GM19395 (cell line): ENCODE data around the gene PIGBOS1.
"Not testable (repeated sequence)": the region's sequence is repeated elsewhere in the genome, so short reads cannot be mapped to it uniquely, and the experiment has no call there.

Experiments
- ATAC-seq: cut with Tn5 transposase; IDR thresholded peaks from one replicate; pipeline ENCODE4 v1.9.1; 2021; ENCODE audit warnings: mild to moderate bottlenecking, moderate library complexity; ENCODE audit not compliant: unreplicated experiment

Gene PIGBOS1, protein sequence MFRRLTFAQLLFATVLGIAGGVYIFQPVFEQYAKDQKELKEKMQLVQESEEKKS

DNA sequence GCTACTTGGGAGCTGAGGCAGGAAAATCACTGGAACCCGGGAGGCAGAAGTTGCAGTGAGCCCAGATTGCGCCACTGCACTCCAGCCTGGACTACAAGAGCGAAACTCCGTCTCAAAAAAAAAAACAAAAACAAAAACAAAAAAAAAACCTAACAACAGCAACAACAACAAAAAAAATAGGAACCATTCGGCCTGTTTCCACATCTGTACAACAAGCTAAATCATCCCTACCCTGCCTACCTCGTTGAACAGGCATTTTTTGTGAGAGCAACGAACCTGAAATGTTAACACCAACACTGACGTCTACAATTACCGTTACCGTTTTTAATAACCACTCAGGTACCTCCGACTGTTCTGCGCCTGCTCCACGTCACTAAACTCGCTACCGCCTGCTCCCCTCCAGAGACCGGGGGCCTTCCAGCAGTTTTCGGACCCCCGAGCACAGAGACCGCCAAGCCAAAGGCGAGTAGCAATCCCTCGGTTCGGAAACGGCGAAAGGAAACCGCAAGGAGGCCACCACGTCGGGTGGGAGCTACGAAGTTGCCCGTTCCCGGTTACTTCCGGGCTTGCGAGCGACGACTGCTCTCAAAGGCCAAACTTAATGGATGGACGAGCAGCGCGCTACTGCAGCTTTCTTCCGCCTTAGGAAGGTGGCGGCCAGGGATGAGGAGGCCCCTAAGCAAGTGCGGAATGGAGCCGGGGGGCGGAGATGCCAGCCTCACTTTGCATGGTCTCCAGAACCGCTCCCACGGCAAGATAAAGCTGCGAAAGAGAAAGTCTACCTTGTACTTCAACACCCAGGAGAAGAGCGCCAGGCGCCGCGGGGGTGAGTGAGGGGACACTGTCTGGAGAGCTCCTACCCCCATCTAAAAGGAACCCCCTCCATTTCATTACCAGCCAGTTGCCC lies at the start of gene PIGBOS1, which contains the start of gene PIGB:
TSS of gene PIGBOS1 (minus strand) at position 536 of the 907 bp plus-strand sequence. CDS start 1,331 bp downstream, outside the sequence.
TSS of gene PIGB (plus strand) at position 635 of the 907 bp plus-strand sequence. CDS start at position 664, 29 bp downstream.
- peak; percentile 92 for ATAC-seq

DNA sequence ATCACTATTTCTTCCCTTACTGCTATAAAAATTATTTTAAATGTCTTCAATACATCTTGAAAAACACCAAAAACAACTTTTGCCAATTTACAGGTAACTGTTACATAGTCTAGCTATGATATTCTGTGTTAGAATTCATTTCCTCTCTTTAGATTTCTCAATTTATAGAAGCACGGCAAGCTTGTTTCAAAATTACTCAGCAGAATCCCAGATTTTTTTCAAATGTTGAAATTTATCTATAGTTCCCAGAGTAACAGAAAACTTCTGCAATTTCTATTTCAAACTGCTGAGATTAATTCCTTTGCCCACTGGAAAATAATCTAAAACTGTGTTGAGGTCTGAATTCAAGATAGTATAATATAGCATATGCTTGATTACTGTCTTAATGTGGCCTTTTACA lies 48.1 kb upstream of the PIGBOS1 start:
- ATAC-seq = no peak

DNA sequence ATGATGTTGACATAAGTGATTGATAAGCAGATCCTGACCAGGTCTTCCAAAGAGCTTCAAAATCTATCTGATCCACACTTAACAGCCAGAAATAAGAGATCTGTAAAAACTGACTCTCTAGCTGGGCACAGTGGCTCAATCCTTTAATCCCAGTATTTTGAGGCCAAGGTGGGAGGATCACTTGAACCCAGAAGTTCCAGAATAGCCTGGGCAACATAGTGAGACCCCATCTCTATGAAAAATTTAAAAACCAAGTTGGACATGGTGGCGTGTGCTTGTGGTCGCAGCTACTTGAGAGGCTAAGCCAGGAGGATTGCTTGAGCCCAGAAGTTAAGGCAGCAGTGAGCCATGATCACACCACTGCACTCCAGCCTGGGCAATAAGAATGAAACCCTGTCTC lies 43.7 kb upstream of the PIGBOS1 start:
- no peak for ATAC-seq

DNA sequence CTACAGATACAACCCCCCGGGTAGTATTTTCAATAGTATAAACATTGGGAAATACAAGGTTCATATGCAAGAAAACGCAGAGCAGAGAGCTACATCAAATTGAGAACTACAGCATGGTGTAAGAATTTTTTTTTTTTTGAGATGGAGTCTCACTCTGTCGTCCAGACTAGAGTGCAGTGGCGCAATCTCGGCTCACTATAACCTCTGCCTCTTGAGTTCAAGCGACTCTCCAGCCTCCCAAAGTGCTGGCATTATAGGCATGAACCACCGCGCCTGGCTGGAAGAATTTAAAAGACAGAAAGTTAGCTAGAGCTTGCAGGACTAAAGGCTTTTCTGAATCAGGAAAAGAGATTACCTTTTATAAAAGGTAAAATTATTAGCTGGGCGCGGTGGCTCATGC lies 42.1 kb upstream of the PIGBOS1 start:
- ATAC-seq = no peak

DNA sequence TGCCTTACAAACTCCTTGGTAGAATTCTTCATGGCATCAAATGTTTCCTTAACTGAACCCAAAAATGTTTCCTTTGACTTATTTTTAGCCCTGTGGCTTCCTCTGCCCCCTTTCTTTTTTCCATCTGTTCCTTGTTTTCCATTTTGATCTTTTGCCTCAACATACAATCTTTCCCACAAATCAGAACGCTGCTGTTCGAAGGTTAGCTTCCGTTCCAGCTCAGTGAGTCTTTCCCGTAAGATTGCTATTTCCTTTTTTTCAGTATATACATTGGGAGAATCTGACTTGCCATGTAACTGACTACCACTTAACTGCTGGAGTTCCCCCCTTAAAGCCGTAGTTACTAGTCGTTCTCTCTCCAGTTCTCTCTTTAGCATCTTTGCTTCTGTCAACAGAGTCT lies 41.3 kb upstream of the PIGBOS1 start:
- ATAC-seq = no peak

DNA sequence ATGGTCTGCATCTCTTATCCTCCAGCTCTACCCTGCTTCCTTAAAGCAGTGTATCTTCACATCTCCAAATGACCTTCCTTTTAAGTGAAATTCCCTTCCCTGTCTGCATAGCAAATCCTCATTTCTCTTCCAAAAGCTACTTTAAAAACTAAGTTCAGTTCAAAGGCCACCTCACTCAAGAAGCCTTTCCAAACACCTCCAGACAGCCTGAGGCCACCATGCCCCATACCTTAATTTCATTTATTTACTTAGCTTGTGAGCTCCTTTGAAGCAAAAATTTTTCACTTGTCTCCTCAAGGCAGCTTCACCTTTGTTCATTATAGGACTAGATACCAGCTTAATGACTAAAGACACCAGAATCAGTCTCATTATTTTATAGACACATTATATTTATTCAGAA lies 39.5 kb upstream of the PIGBOS1 start:
- ATAC-seq = no peak

DNA sequence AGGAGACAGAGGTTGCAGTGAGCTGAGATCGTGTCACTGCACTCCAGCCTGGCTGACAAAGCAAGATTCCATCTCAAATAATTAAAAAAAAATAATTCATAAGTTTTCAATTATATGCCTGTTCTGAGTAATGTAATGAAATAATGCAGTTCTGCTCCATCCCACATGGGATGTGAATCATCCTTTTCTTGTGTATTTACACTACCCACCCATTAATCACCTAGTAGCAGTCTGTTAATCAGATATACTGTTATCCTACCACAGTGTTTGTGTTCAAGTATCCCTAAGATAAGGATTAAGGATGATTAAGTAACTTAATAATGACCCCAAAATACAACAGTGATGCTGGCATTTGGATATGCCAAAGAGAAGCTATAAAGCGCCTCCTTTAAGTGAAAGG lies 38.9 kb upstream of the PIGBOS1 start:
- no peak for ATAC-seq

DNA sequence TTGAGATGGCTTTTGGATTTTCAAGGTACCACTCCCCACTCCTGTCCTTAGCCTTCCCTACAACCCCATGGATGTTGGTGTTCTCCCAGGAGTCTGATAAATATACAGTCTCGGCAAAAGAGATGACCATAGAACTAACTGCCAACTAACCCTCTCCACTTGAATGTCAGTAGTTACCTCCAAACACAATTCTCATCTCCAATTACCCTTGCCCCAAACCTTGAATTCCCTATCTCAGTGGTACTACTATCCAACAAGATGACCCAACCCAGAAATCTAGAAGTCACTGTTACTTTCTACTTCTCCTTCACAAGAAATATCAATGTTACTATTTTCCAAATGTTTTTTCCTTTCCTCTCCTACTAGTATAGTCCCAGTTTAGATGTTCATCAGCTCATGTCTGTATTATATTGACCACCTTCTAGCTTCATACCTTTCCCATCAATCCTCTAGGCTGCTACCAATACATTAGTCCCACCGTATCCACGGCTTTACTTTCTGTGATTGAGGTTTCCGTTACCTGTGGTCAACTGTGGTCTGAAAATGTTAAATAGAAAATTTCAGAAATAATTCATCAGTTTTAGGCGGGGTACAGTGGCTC lies 38.2 kb upstream of the PIGBOS1 start:
- ATAC-seq = no peak

DNA sequence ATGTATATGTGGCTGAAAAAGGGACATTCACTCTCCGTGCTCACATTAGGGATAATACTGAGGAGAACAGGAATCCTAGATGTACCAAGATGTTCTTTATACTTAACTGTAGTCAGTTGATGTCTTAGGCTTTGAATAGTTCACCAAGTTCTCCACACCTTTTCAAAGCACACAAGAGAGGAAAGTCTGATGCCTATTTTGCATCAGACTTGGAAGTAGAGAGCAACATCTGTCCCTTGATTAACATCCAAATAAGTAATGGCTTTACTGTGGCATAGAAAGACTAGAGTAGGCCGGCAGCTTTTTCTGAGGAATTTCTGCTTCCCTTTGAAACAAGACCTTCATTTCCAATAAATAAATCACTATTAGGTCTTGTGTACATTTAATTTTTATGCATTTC lies 34.1 kb upstream of the PIGBOS1 start:
- ATAC-seq = no peak

DNA sequence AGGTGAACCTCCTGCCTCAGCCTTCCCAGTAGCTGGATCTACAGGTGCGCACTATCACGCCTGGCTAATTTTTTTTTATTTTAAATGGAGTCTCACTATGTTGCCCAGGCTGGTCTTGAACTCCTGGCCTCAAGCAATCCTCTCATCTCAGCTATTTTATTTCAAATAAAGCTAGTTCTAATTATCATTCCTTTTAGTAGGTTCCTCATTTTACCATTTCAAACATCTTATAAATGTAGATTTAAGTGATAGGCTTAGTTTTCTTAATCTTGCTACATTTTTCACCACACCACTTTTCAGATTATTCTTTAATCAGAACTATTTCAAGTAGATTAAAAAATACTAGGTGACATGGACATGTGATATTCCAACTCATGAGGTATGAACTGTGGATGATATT lies 30.4 kb upstream of the PIGBOS1 start:
- ATAC-seq = no peak

DNA sequence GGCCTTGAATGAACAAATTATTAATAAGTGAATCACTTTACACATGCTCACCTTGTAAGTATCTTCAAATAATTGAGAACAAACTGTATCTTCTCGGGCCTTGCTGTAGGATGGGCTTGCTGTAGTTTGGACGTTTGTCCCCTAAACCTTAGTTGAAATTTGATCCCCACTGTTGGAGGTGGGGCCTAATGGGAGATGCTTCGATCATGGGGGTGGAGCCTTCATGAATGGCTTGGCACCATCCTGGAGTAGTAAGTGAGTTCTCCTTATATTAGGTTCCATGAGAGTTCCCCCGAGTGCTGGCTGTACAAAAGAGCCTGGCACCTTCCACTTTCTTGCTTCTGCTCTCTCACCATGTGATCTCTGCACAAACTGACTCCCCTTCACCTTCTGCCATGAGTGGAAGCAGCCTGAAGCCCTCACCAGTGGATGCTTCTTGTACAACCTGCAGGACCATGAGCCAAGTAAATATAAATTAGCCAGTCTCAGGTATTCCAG lies 29.4 kb upstream of the PIGBOS1 start:
- ATAC-seq = no peak

DNA sequence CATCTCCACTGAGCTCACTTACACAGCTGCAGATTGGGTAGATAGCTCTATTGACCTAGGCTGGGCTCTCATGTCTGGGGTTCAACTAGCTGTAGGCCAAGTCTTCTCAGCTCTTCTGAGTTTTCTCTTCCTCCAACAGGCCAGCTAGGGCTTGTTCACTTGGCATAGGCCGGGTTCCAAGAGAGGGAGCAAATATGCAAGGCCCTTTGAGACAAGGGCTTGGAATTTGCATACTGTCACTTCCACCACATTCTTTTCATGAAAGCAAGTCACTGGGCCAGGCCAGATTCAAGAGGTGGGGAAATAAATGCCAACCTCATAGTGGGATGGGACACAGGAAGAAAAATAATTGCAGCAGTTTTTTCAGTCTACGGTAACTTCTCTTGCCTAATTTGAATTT lies 25.3 kb upstream of the PIGBOS1 start:
- no peak for ATAC-seq

DNA sequence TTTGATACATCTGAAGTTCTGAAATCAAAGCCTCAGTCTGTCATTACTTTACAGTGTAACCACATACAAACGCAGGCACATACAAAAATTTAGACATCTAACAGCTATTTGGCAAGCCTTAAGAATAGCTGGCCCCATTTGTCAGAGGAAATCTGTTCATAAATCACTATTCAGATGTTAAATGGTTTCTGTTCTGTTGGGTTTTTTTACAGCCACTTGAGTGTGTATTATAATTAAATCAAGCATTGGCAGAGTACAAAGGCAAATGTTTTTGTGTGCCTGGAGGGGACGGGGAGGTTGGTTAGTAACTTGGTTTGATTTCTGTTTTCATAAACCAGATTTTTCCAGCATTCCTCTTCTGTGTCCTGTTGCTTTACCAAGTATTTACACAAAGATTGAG lies 24.2 kb upstream of the PIGBOS1 start:
- no peak for ATAC-seq

DNA sequence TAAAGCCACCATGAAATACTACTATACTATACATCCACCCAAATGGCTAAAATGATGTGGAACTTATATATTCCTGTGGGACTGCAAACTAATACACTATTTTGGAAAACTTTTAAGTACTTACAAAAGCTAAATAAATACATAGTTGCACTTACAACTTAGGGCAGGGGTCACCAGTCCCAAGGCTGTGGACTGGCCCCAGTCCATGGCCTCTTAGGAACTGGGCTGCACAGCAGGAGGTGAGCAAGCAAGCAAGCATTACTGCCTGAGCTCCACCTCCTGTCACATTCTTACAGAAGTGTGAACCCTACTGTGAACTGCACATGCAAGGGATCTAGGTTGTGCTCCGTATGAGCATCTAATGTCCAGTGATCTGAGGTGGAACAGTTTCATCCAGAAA lies 18.2 kb upstream of the PIGBOS1 start:
- no peak for ATAC-seq

DNA sequence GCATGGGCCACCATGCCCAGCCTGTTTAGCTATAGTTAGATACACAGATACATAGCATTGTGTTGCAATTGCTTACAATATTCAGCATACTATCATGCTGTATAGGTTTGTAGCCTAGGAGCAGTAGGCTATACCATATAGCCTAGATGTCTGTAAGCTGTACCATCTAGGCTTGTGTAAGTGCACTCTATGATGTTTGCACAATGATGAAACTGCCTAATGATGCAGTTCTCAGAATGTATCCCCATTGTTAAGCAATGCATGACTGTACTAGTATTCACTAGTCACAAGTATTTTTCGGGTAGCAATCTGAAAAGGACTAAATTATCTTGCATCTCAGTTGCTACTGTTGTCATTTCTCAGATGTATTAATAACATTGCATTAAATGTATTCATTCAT lies 16.1 kb upstream of the PIGBOS1 start:
- ATAC-seq = no peak

DNA sequence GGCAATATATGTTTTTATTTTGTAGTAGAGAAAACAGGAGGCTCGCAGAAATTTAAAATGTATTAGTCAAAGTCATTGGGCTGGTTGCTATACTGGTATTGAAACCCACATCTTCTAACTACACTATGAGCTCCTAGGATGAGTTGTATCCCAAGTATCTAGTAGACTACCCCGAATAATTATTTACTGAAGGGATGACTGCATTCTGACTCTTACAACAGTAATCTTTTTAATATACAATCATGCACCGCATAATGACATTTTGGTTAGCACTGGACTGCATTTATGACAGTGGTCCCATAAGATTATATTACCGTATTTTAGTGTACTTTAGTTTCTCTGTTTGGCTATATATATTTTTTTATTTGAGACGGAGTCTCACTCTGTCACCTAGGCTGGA lies 15.4 kb upstream of the PIGBOS1 start:
- ATAC-seq = no peak

DNA sequence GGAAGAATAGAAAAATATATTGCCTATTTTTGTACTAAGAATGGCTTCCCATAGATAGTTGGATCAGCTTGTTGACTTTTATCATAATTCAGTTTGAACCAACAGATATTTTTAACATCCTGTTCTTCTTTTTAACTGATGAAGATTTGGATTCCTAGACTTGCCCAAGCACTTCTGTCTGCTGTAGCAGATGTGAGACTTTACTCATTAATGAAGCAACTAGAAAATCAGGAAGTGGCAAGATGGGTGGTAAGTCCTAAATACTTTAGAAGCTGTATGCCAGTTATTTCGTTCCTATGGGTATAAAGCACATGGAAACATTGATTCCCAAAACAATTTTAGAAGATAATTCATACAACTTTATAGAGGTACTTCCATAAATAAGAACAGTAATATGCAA lies 8.5 kb upstream of the PIGBOS1 start:
- no peak for ATAC-seq

DNA sequence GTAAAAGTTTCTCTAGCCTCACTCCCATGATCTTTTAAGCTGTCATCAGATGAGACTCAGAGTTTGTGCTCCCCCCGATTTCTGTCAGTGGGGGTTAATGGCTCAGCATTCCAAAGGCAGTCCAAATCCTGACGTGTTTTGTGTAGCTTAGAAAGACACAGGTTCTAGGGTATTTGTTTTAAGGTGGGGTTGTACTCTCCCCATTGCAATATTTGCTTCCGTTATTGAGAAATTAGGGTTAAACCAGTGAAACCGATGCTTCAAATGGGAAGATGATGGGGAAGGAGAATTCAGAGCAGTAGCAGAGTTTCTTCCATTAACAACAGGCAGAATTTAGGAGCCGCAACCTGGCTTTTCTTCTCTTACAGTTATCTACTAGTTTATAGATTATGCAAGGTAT lies 3.5 kb upstream of the PIGBOS1 start:
- no peak for ATAC-seq

DNA sequence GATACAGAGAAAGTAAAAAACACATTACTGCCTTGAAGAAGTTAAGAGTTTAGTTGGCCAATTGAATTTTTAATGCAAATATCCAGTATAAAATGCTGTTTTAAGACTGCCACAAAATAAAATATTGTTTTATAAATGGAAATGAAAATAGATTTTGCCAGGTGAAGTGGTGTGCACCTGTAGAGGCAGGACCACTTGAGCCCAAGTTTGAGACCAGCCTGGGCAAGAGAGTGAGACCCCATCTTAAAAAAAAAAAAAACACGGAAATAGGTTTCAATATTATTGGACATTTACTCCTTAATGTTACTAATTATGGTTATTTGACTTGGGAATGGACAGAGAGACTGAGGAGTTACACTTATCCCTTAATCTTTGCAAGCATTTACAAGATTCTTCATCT lies 2.0 kb upstream of the PIGBOS1 start:
- ATAC-seq = no peak

DNA sequence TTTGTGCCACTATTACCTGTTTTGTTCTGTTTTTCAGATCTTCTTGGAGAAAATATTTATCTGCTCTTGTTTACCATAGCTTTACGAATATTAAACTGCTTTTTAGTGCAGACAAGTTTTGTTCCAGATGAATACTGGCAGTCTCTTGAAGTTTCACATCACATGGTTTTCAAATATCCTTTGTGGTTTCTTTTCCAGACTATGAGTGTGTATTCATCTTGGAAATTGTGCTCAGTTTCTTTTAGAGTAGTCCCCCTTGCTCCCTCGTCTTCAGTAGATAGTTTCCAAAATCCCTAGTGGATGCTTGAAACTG lies 1.3 kb upstream of the PIGBOS1 start:
- no peak for ATAC-seq

DNA sequence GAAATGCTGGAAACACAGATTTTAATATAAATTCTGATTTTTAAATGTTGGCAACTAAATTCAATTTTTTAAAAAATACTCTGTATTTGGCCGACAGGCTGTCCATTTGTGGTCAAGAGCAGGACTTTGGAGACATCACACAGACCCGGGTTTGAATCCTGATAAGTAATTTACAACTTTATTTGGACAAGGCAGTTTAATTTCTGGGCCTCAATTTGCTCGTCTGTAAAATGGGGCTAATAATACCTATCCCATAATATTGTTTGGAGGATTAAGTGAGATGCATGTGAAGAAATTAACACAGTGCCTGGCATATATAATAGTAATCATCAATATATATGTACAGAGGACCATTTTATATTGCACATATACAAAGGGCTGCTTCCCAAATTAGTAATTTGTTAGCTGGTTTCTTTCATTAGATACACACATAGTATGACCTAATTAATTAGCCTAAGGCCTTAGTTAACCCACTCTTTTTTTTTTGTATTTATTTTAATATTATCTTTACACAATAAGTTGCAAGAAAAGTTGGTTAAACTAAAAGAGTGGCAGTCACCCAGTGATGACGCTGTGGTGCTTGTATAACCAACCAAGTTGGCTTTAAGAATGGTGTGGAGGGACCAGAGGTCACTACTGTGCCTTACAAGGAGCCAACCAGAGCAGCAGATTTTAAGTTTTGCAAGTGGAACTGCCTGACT lies 764 bp upstream of the PIGBOS1 start:
- ATAC-seq = peak; percentile 46

DNA sequence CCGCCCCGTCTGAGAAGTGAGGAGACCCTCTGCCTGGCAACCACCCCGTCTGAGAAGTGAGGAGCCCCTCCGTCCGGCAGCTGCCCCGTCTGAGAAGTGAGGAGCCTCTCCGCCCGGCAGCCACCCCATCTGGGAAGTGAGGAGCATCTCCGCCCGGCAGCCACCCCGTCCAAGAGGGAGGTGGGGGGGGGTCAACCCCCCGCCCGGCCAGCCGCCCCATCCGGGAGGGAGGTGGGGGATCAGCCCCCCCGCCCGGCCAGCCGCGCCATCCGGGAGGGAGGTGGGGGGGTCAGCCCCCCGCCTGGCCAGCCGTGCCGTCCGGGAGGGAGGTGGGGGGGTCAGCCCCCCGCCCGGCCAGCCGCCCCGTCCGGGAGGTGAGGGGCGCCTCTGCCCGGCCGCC lies 16.1 kb downstream of the PIGBOS1 start:
- not testable (repeated sequence) for ATAC-seq
